Esophagus squamous epithelium (tissue), 5 donors: ENCODE data around the gene CAB39L. TPM values are rescaled to one million over a fixed set of nuclear protein-coding genes. Genes with fewer than 3 reads are reported as not detected.

Source experiments
- DNase-seq: peaks from one replicate; lab custom pipeline; 2025; lab: John Stamatoyannopoulos, UW
- H3K27ac ChIP-seq, 4 donors: fragments of 200-600 bp; sonication (generic); one replicate each; pipeline ENCODE4 v1.5.1; 2016 to 2019; ENCODE audit warnings: mild to moderate bottlenecking in 1 of 4
- H3K27me3 ChIP-seq, 4 donors: fragments of 200-600 bp; sonication (generic); 1 replicate in 3 of 4; 2 replicates in 1 of 4; pipeline versions ENCODE4 v1.5.1 to v1.6.0; 2017 to 2021; ENCODE audit warnings: antibody characterized with exemption in 1 of 4
- H3K36me3 ChIP-seq, 3 donors: fragments of 200-600 bp; sonication (generic); one replicate each; pipeline ENCODE4 v1.5.1; 2016 to 2019
- H3K4me1 ChIP-seq, 3 donors: fragments of 200-600 bp; sonication (generic); one replicate each; pipeline ENCODE4 v1.5.1; 2017 to 2019
- H3K4me3 ChIP-seq, 4 donors: fragments of 200-600 bp; sonication (generic); 1 replicate in 3 of 4; 2 replicates in 1 of 4; pipeline ENCODE4 v1.5.1; 2016 to 2019; ENCODE audit warnings: mild to moderate bottlenecking in 2 of 4, moderate library complexity in 1 of 4
- H3K9me3 ChIP-seq, 3 donors: fragments of 200-600 bp; sonication (generic); one replicate each; pipeline ENCODE4 v1.5.1; 2016 to 2019
- POLR2A ChIP-seq, 4 donors: fragments of 450-650 bp; IDR thresholded peaks; one replicate each; pipeline ENCODE4 v1.6.1; 2017; ENCODE audit warnings: antibody characterized with exemption in 4 of 4, mild to moderate bottlenecking in 4 of 4, moderate library complexity in 3 of 4
- WGBS, 2 donors: methylation state at CpG; one replicate each; pipeline ENCODE4 v1.1.5; 2018; 5-methylcytosine and 5-hydroxymethylcytosine counted together
- intact Hi-C: fragments of 100-400 bp; cut with DNase I; formaldehyde crosslinking; loops from one replicate; pipeline ENCODE4 v1.15.0; 2022
- total RNA-seq, 4 donors: library from RNA; depleted of rRNA; stranded (reverse); fragments of >200 nt; gene quantifications; one replicate each; pipeline ENCODE4 v1.1.0, GENCODE V29; 2016
- TF ChIP-seq, protein P1 (sequence below), 6 experiments: fragments of 450-650 bp in 4 of 6; fragments of 200-600 bp in 2 of 6; sonication (generic) in 2 of 6; IDR thresholded peaks; one replicate each; pipeline ENCODE4 v1.5.1; 2016 to 2019; ENCODE audit warnings: antibody characterized with exemption in 6 of 6, mild to moderate bottlenecking in 4 of 6, moderate library complexity in 4 of 6
- donor health status: DM: yes; HTN: yes; CAD: no.

CAB39L gene
- total RNA-seq, 4 donors from 2014 or later, result 16.9 to 29.2 (median 21.2) TPM

GRCh38 chr13:49410477-49410876, 33.4 kb downstream of the CAB39L start:
- peaks cover 0 to 12% (median 0%) of the 10 kb centered on the region in 3 donors for H3K4me1 ChIP-seq
- H3K27ac ChIP-seq, result no peak overlapping the region
- intact Hi-C loops, result no loop called here
- TF ChIP-seq, protein P1, sequence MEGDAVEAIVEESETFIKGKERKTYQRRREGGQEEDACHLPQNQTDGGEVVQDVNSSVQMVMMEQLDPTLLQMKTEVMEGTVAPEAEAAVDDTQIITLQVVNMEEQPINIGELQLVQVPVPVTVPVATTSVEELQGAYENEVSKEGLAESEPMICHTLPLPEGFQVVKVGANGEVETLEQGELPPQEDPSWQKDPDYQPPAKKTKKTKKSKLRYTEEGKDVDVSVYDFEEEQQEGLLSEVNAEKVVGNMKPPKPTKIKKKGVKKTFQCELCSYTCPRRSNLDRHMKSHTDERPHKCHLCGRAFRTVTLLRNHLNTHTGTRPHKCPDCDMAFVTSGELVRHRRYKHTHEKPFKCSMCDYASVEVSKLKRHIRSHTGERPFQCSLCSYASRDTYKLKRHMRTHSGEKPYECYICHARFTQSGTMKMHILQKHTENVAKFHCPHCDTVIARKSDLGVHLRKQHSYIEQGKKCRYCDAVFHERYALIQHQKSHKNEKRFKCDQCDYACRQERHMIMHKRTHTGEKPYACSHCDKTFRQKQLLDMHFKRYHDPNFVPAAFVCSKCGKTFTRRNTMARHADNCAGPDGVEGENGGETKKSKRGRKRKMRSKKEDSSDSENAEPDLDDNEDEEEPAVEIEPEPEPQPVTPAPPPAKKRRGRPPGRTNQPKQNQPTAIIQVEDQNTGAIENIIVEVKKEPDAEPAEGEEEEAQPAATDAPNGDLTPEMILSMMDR (IDR thresholded peaks at IDR 0.05), result no peak
- TF ChIP-seq POLR2A (IDR thresholded peaks at IDR 0.05), result no peak
- H3K4me3 ChIP-seq, result no peak overlapping the region
- no peaks in the 10 kb centered on the region for H3K36me3 ChIP-seq
- DNase-seq, result no peak
- H3K27me3 ChIP-seq, result no peaks in the 10 kb centered on the region
- H3K9me3 ChIP-seq, result no peaks in the 10 kb centered on the region

DNA sequence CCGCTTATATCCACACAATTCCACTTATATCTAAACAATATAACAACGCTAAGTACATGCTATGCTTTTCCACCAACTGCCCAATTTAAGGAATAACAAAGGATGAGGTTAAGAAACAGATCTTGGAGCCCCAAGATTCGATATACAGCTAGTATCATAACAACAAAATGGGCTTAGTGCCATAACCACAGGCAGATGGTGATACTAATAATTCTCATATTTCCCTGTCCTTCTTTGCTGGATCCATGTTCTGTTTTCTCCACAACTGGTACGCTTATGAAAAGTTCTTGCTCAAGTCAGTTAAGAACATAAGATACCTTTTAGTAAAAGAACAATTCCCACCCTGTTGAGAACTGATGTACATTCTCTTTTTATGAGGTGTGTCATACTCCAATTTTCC, 33.9 kb downstream of the CAB39L start:
- no peak for DNase-seq
- H3K9me3 ChIP-seq, result no peaks in the 10 kb centered on the region
- intact Hi-C loops, result no loop called here
- 68 to 75% methylated on average over 4 of the region's 4 CpGs for WGBS, 2 donors
- H3K27me3 ChIP-seq, result no peaks in the 10 kb centered on the region
- H3K4me1 ChIP-seq, result peaks cover 0 to 12% (median 0%) of the 10 kb centered on the region in 3 donors
- no peak overlapping the region for H3K4me3 ChIP-seq
- H3K27ac ChIP-seq, result no peak overlapping the region
- no peaks in the 10 kb centered on the region for H3K36me3 ChIP-seq
- TF ChIP-seq, protein P1 (IDR thresholded peaks at IDR 0.05), result no peak
- TF ChIP-seq POLR2A (IDR thresholded peaks at IDR 0.05), result no peak

DNA sequence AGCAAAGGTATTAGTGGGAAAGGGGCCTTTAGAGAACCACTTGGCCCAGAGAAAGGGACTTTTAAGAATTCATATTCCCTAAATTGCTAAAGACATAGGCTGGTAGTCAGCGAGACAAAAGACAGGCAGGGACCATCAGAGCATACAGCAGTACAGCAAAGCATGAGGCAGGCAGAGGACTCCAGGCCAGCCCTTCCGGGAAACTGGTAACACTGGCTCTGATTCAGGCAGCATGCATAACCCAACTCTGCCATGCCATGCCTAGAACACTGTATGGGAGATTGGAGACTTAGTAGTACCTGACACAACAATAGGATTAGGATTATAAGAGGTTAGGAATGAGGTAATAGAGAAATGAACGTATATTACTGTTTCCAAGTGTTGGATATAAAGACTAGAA, 34.9 kb downstream of the CAB39L start:
- no peak for DNase-seq
- H3K4me3 ChIP-seq, result no peak overlapping the region
- WGBS, 2 donors, result 49 to 62% methylated on average over 3 of the region's 3 CpGs
- no peaks in the 10 kb centered on the region for H3K9me3 ChIP-seq
- no peaks in the 10 kb centered on the region for H3K27me3 ChIP-seq
- intact Hi-C loops, result no loop called here
- H3K27ac ChIP-seq, result peak overlapping the region in 1 of 4 donors; percentile 37
- peaks cover 0 to 12% (median 0%) of the 10 kb centered on the region in 3 donors for H3K4me1 ChIP-seq
- H3K36me3 ChIP-seq, result no peaks in the 10 kb centered on the region
- TF ChIP-seq, protein P1 (IDR thresholded peaks at IDR 0.05), result no peak
- no peak for TF ChIP-seq POLR2A (IDR thresholded peaks at IDR 0.05)

DNA sequence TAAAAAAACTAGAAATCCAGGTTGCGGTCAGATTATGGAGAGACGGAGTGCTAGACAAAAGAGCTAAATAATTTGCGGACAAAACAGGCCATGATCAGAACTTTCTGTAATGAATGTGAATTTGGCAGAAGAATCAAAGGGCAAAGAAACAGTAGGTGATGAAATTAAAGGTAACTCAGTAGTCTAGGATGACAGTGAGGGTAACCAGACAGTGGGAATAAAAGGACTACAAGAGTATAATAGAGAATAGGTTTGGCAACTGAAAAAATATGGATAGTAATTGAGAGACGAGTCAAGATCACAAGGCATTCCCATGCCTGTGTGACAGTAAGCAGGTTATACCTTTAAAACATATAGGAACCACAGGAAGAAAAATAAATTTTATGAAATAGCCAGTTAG, 35.9 kb downstream of the CAB39L start:
- WGBS, 2 donors, result 90 to 95% methylated on average over 4 of the region's 4 CpGs
- DNase-seq, result no peak
- Histone ChIP-seq H3K4me3 (no peak overlapping the region), H3K27ac (no peak overlapping the region), H3K9me3 (no peaks in the 10 kb centered on the region), H3K36me3 (no peaks in the 10 kb centered on the region), H3K4me1 (peaks cover 0 to 12% (median 0%) of the 10 kb centered on the region in 3 donors), H3K27me3 (no peaks in the 10 kb centered on the region)
- TF ChIP-seq, protein P1 (IDR thresholded peaks at IDR 0.05), result no peak
- no peak for TF ChIP-seq POLR2A (IDR thresholded peaks at IDR 0.05)
- intact Hi-C loops, result no loop called here

DNA sequence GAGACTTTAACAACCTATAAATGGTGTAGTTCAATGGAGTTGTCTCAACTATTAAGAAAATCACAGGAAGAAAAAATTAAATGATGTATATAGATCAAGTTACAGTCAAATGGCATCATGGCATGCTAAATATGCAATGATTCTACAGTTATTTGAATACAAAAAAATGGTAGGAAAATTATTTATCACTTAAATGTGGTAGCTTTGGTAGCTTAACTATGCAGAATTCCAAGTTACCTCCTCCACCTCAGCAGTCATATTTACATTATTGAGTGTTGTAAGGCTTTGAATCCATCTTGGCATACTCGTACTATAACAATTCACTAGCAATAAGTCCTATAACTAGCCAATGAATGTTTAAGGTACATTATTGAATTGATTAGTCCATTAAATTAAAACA, 36.8 kb downstream of the CAB39L start:
- DNase-seq, result no peak
- no peaks in the 10 kb centered on the region for H3K27me3 ChIP-seq
- TF ChIP-seq POLR2A (IDR thresholded peaks at IDR 0.05), result no peak
- H3K27ac ChIP-seq, result no peak overlapping the region
- intact Hi-C loops, result no loop called here
- WGBS, 2 donors, result 77 to 96% methylated on average over 1 of the region's 1 CpG
- peaks cover 0 to 14% (median 0%) of the 10 kb centered on the region in 3 donors for H3K4me1 ChIP-seq
- no peak overlapping the region for H3K4me3 ChIP-seq
- H3K9me3 ChIP-seq, result no peaks in the 10 kb centered on the region
- no peaks in the 10 kb centered on the region for H3K36me3 ChIP-seq

DNA sequence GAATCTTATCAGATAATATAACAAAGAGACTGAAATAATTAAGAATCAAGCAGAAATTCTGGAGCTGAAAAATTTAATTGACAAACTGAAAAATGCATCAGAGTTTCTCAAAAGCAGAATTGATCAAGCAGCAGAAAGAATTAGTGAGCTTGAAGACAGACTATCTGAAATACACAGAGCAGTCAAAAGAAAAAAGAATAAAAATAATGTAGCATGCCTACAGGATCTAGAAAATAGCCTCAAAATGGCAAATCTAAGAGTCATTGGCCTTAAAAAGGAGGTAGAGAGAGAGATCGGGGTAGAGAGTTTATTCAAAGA, 39.2 kb downstream of the CAB39L start:
- intact Hi-C loops, result no loop called here

More for the DNA sequence above, 39.2 kb downstream of the CAB39L start:
- Histone ChIP-seq H3K27me3 (no peaks in the 10 kb centered on the region), H3K4me3 (no peak overlapping the region), H3K4me1 (peaks cover 0 to 37% (median 0%) of the 10 kb centered on the region in 3 donors), H3K36me3 (no peaks in the 10 kb centered on the region), H3K9me3 (no peaks in the 10 kb centered on the region), H3K27ac (no peak overlapping the region)
- DNase-seq, result no peak
- 78% methylated on average over 1 of the region's 1 CpG; no CpG with 5 or more reads in 1 of the 2 donors for WGBS, 2 donors
- TF ChIP-seq POLR2A (IDR thresholded peaks at IDR 0.05), result no peak
- TF ChIP-seq, protein P1 (IDR thresholded peaks at IDR 0.05), result no peak
